KG1 (cell line): ENCODE results near the gene ABHD17C.

Experiments used
- DNase-seq: peaks from one replicate; lab custom pipeline; 2025; lab: John Stamatoyannopoulos, UW

The ABHD17C gene

GRCh38 chr15:80787316-80787715, 92.2 kb downstream of the ABHD17C start:
- no peak for DNase-seq

- no peak for DNase-seq
Observed at GRCh38 chr15:80788536-80788935, 93.4 kb downstream of the ABHD17C start.

- no peak for DNase-seq
Observed at GRCh38 chr15:80789296-80789695, 94.2 kb downstream of the ABHD17C start.

- no peak for DNase-seq
Observed at GRCh38 chr15:80789796-80790195, 94.7 kb downstream of the ABHD17C start.

DNA sequence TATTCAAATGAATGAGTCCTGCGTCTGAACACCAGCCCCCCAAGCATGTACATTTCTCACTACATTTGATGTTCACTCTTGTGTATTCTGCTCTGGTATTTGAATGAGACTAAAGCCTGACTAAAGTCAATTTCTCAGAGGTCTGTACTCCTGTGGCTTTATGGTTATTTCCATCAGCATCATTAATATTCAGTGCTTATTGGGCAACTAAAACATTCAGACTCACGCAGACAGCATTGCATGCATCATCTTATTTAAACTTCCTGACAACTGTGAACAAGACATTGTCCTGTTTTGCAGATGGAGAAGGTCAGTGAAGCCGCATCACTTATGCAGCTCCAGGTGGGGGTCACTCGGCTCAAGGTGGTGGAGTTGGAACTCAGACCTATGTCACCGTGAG, 95.1 kb downstream of the ABHD17C start:
- no peak for DNase-seq

DNA sequence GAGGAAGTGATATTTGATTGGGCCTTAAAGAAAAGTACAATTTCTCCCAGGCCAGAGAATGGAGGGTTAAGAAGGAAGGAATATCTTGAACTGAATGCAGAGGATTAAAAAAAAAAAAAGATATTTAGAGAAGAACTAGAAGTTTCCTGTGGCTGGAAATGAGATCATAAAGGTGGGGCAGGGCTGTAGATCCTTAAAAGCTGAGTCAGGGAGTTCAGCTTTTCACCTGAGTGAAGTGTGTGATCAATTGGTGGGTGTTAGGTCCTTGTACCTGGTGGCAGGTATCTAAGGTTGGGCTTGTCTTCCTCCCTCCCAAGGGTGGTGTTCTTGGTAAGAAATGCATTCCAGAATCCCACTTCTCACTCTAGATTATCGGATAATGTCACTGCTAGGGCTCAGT, 95.9 kb downstream of the ABHD17C start:
- no peak for DNase-seq

GRCh38 chr15:80796407-80796806, 101.3 kb downstream of the ABHD17C start:
- no peak for DNase-seq

DNA sequence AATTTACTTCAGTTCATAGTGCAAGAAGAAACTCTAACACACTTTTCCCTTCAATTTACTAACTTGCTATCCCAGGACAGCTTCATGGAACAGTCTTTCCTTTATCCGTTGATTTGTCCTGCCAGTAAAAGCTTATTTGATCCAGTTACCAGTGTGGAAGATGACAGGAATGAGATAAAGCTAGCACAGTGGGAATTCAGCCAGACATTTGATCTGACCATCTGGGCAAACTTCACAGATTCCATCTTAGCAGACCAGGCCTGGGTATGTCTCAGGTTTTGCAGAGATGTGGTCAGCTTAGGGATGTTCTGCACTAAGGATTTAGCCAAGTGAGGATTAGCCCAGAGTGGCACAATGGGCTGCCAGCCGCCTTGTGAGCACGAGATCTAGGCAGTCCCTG, 103.8 kb downstream of the ABHD17C start:
- DNase-seq: no peak

DNA sequence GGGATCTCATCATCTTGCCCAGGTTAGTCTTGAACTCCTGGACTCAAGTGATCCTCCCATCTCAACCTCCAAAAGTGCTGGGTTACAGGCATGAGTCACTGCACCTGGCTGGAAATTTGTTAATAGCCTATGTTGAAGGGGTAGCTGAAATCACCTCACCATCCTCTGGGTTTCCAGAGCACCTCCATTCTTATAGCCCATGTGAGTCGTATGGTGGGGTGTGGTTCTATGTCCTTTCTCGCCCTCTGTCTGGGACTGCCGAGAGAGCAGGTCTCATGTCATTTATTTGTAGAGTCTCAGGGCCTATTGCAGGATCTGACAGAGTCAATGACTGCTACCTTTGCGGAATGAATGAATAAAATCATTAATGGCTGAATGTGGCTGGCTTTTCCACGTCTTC, 105.0 kb downstream of the ABHD17C start:
- DNase-seq: no peak

DNA sequence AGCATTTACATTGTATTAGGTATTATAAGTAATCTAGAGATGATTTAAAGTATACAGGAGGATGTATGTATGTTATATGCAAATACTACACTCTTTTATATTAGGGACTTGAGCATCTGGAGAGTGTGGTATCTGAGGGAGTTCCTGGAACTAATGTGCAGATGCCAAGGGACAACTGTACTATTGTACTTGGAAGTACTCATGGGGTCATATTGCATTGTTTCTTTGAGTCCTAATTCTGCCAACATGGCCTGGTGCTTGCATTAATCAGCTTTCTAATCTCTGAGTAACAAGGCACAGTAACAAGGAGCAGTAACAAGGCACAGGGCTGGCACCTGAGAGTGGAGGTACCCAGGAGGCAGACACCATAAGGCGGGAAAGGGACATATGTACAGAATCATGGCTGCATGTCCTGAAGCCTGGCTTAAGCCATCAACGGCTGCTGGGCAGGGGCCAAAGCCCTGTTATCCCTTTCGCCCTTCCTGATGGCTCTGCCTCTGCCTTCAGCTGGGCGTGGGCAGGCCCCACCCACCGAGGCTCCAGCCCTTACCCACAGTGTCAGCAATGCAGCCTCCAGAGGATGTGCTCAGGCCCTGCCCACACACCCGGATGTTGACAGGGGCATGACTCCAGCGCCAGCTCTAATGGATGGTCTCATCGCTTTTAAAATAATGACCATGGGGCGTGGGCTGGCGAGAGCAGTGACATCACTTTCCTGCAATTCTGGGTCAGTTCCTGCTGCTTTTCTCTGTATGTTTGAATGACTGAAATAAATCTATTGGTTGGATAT, 107.0 kb downstream of the ABHD17C start:
- DNase-seq: no peak

- no peak for DNase-seq
Observed at GRCh38 chr15:80803580-80804525, 108.7 kb downstream of the ABHD17C start.

GRCh38 chr15:80804970-80805495, 109.9 kb downstream of the ABHD17C start:
- no peak for DNase-seq
